ENCODE results near the gene VAV1. TPM values are rescaled to one million over a fixed set of nuclear protein-coding genes. Genes with fewer than 3 reads are reported as not detected.

The VAV1 gene
- total and polyA plus RNA-seq, 2 of the 8 experiments (the other 6 are each of a cell fraction or from before 2014, with no cell fraction given) = 0.21 to 0.22 TPM

- TF ChIP-seq E2F6 (IDR thresholded peaks at IDR 0.05) = no peak
These were observed 34.8 kb downstream of the VAV1 start (continued) for GRCh38 chr19:6807291-6807690.

Measured in H1 (cell line).